ENCODE measurements around the gene RBFOX2.

The RBFOX2 gene

GRCh38 chr22:36037102-36037758 is 8.6 kb upstream of the RBFOX2 start:
- TF ChIP-seq, protein P1, sequence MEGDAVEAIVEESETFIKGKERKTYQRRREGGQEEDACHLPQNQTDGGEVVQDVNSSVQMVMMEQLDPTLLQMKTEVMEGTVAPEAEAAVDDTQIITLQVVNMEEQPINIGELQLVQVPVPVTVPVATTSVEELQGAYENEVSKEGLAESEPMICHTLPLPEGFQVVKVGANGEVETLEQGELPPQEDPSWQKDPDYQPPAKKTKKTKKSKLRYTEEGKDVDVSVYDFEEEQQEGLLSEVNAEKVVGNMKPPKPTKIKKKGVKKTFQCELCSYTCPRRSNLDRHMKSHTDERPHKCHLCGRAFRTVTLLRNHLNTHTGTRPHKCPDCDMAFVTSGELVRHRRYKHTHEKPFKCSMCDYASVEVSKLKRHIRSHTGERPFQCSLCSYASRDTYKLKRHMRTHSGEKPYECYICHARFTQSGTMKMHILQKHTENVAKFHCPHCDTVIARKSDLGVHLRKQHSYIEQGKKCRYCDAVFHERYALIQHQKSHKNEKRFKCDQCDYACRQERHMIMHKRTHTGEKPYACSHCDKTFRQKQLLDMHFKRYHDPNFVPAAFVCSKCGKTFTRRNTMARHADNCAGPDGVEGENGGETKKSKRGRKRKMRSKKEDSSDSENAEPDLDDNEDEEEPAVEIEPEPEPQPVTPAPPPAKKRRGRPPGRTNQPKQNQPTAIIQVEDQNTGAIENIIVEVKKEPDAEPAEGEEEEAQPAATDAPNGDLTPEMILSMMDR (IDR thresholded peaks at IDR 0.05; ENCODE audit: low read depth, low read length) = no peak
- DNase-seq (ENCODE audit: extremely low read depth, low read depth) = no peak

DNA sequence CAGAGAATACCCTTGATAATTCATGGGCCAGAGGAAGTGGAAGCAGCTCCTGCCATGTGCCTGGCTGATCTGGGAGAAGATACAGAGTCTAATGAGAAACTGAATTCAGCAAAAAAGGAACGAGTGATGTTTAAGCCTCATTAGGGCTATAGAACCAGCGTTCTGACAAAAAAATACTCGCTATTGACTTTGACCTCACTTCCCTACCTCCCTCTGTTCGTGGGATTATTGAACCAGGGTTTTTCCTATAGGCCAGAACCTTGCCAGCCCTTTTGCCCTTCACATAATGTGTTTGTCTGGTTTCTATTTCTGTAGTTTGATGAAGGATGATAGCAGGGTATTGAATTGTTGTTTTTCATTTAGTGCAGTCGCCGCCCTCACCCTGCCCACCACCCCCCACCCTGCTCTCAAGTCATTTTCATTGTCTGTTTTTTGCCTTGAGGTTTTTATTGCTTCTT is 7.6 kb upstream of the RBFOX2 start:
- no peak for DNase-seq (ENCODE audit: extremely low read depth, low read depth)
- TF ChIP-seq, protein P1 (IDR thresholded peaks at IDR 0.05; ENCODE audit: low read depth, low read length) = no peak

DNA sequence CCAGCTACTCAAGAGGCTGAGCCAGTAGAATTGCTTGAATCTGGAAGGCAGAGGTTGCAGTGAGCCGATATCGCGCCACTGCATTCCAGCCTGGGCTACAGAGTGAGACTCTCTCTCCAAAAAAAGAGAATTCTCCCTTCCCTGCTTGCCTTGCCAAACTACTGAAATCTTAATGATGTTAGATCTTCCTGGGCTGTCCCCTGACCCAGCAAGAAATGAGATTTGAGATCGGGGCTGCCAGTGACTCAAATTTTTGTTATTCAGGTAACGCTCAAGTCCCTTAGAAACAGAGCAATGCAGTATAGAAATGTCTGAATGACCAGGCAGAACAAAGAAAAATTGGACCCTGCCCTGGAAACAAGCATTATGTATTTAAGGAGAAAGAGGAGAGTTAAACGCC is 4.0 kb upstream of the RBFOX2 start:
- no peak for DNase-seq (ENCODE audit: extremely low read depth, low read depth)

DNA sequence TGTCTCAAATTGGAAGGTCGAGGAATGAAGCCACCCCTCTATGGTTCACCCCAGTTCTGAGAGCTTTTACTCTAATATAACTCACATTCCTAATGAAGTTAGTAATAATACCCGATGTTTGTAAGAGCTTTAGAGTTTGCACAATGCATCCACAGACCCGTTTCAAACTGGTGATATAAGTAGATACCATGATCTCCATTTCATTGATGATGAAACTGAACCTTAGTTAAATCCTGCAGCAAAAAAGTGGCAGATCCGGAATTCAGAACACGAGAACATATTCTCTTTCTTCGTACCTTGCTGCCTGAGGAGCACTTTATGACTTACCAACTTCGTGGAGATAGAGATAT is 757 bp upstream of the RBFOX2 start:
- TF ChIP-seq, protein P1 (IDR thresholded peaks at IDR 0.05; ENCODE audit: low read depth, low read length) = no peak
- no peak for DNase-seq (ENCODE audit: extremely low read depth, low read depth)

More for the DNA sequence above, 4.0 kb upstream of the RBFOX2 start:
- TF ChIP-seq, protein P1 (IDR thresholded peaks at IDR 0.05; ENCODE audit: low read depth, low read length) = no peak

- no peak for DNase-seq (ENCODE audit: extremely low read depth, low read depth)
- TF ChIP-seq, protein P1 (IDR thresholded peaks at IDR 0.05; ENCODE audit: low read depth, low read length) = no peak
These were observed 534 bp downstream of the RBFOX2 start for GRCh38 chr22:36027935-36028645.

DNA sequence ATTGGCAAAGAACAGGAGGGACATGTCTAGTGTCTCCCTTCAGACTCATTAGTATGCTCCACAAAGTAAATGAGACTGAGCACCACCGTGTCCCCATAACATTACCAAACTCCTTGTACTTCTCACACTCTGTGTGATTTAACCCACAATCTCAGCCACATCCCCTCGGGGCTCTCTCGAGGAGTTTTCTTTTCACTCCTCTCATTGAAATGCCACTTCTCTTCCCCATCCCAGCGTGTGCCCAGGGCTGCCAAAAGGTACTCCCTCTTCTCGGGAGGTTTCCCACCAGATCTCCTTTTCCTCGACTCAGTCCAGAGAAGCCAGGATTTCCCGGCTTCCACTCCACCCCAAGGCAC is 1.1 kb downstream of the RBFOX2 start:
- TF ChIP-seq, protein P1 (IDR thresholded peaks at IDR 0.05; ENCODE audit: low read depth, low read length) = no peak
- no peak for DNase-seq (ENCODE audit: extremely low read depth, low read depth)

DNA sequence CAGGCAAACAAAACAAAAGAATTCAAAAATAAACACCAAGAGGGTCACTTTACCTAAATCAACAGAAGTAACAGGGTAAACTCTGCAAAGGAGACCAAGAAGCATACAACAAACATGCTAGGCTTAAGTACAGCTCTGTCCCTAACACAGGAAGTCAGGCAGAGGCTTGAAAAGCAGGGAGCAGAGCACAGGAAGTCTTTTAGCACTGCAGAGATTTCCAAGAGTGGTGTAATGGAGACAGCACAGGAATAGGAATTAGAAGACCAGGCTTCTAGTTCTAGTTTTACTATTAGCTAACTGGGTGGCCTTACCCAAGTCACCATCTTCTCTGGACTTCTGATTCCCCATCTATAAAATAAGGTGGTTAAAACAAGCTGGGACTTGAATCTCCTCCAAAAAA is 1.9 kb downstream of the RBFOX2 start:
- no peak for DNase-seq (ENCODE audit: extremely low read depth, low read depth)

More for the DNA sequence above, 1.9 kb downstream of the RBFOX2 start:
- TF ChIP-seq, protein P1 (IDR thresholded peaks at IDR 0.05; ENCODE audit: low read depth, low read length) = no peak

All from AG09319 (cell line).